Measurements from ENCODE around the gene EFS.
A peak's percentile ranks its signal among the peaks of the same experiment; 100 is the strongest.

The EFS gene

GRCh38 chr14:23382731-23383440 is 17.9 kb upstream of the EFS start:
- DNase-seq (ENCODE audit: low read depth): no peak
- H3K4me3 ChIP-seq (ENCODE audit: low read depth, low read length): no peak overlapping the region
- TF ChIP-seq CTCF (conservative IDR thresholded peaks at IDR 0.05; ENCODE audit: low read depth, low read length): no peak

GRCh38 chr14:23382276-23382675 is 17.3 kb upstream of the EFS start:
- no peak for TF ChIP-seq CTCF (conservative IDR thresholded peaks at IDR 0.05; ENCODE audit: low read depth, low read length)
- DNase-seq (ENCODE audit: low read depth): no peak
- H3K4me3 ChIP-seq (ENCODE audit: low read depth, low read length): no peak overlapping the region

- TF ChIP-seq CTCF (conservative IDR thresholded peaks at IDR 0.05; ENCODE audit: low read depth, low read length): no peak
- DNase-seq (ENCODE audit: low read depth): no peak
- H3K4me3 ChIP-seq (ENCODE audit: low read depth, low read length): no peak overlapping the region
Observed at GRCh38 chr14:23381871-23382270, 16.9 kb upstream of the EFS start.

- no peak for TF ChIP-seq CTCF (conservative IDR thresholded peaks at IDR 0.05; ENCODE audit: low read depth, low read length)
- DNase-seq (ENCODE audit: low read depth): no peak
- H3K4me3 ChIP-seq (ENCODE audit: low read depth, low read length): no peak overlapping the region
Observed at GRCh38 chr14:23380976-23381375, 16.0 kb upstream of the EFS start.

- TF ChIP-seq CTCF (conservative IDR thresholded peaks at IDR 0.05; ENCODE audit: low read depth, low read length): no peak
- no peak overlapping the region for H3K4me3 ChIP-seq (ENCODE audit: low read depth, low read length)
- no peak for DNase-seq (ENCODE audit: low read depth)
Observed at GRCh38 chr14:23380197-23380914, 15.4 kb upstream of the EFS start.

GRCh38 chr14:23379366-23380196 is 14.6 kb upstream of the EFS start:
- H3K4me3 ChIP-seq (ENCODE audit: low read depth, low read length): no peak overlapping the region
- TF ChIP-seq CTCF (conservative IDR thresholded peaks at IDR 0.05; ENCODE audit: low read depth, low read length): peak; percentile 99
- DNase-seq (ENCODE audit: low read depth): peak; percentile 54

All from choroid plexus epithelial cell (primary cell).